ENCODE measurements around the gene LMX1B.

The LMX1B gene

DNA sequence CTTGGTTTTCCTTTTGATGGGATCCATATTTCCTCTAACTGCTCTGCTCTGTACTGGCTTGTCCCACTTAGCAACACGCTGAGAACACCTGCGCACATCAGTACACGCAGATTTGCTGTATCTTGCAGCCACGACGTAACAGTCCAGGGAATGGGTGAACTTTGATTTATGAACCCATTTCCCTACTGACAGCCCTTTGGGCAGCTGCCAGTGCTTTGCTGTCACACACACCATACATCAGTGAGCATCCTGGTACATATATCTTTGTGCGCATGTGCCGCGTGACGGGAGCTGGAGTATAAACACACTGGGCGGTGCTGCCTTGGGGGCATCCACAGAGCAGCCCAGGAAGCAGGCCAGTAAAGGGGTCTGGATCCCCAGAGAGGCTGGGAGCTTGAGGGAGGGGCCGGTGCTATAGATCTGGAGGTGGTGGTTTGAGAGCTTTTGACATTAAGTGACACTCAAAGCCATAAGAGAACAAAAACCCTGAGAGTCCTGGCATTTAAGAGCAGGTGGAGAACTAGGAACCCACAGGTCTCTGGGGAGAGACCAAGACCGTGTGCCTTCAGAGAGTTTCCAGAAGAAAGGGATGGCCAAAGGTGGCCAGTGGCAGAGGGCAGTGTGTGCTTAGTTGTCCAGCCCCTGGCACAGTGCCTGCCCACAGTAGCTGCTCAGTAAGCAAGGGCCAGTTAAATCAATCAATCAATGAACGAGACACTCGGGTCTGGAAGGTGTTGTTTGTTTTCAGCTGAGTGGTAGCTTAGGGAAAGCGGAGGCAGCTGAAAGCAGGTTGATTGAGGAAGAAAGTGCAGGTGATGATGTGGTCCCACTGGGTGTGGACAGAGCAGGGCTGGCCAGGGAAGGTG lies 53.7 kb downstream of the LMX1B start:
- DNase-seq, result no peak
- in situ Hi-C loops (cut with HindIII; ENCODE audit: low pct_ligation_motif_present, low pct_unique_long_range_greater_than_20kb, low sequenced_read_pairs), result no loop called here

- DNase-seq, result no peak
- in situ Hi-C loops (cut with HindIII; ENCODE audit: low pct_ligation_motif_present, low pct_unique_long_range_greater_than_20kb, low sequenced_read_pairs), result no loop called here
Measured at GRCh38 chr9:126668058-126668457, 54.3 kb downstream of the LMX1B start.

DNA sequence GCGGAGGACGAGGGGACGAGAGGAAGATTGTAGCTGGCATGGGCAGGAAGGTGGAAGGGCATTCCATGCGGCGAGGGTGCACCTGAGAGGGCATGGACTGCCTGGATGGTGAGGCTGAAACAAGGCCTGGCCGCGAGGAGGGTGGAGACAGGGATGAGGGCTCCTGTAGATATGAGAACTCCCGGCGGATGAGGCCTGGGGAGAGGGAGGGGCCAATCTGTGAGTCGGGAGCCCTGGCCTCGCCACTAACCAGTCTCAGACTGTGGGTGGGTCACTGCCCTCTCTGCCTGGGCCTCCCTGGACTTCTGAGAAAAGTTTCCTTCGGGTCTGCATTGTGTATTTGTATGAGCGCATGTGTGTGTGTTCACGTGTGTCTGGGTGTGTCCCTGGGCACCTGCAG lies 55.4 kb downstream of the LMX1B start:
- in situ Hi-C loops (cut with HindIII; ENCODE audit: low pct_ligation_motif_present, low pct_unique_long_range_greater_than_20kb, low sequenced_read_pairs), result no loop called here
- DNase-seq, result no peak

DNA sequence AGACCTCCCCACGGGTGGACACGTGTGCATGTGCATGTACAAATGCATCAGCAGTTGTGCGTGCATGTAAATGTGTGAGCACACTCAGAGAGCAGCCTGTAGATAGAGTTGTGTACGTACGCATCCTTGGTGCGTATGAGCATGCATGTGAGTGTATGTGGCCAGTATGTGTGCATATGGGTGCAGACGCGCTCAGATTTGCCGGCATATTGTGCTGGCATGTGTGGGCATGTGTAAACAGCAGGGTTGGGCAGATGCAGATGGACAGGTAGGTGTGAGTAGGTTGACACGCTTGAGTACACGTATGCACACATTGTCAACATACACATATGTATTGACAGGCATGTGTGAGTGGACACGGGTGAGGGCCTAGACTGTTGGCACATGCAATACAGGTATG lies 56.5 kb downstream of the LMX1B start:
- in situ Hi-C loops (cut with HindIII; ENCODE audit: low pct_ligation_motif_present, low pct_unique_long_range_greater_than_20kb, low sequenced_read_pairs), result no loop called here
- no peak for DNase-seq

DNA sequence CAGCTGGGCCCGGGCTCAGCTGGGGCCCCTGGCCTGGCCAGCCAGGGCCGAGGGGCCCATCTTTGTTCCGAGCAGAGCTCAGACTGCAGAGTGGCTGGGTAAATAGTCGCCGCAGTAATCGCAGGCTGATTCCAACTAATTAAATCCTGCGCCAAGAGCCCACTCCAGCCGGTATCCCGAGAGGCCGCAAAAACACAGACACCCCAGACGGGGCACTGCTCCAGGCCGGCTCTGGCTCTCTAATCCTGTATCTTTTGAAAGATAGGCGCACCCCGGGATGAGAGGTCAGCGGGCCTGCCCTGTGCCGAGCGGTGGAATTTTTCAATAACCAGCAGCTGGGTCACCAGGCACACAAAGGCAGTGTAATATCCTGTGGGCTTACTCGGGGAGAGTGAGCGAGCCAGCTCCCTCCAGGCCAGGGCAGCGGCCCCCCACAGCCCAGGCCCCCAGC lies 57.7 kb downstream of the LMX1B start:
- in situ Hi-C loops (cut with HindIII; ENCODE audit: low pct_ligation_motif_present, low pct_unique_long_range_greater_than_20kb, low sequenced_read_pairs), result no loop called here
- DNase-seq, result no peak

GRCh38 chr9:126671983-126672382 lies 58.3 kb downstream of the LMX1B start:
- DNase-seq, result no peak
- in situ Hi-C loops (cut with HindIII; ENCODE audit: low pct_ligation_motif_present, low pct_unique_long_range_greater_than_20kb, low sequenced_read_pairs), result no loop called here

DNA sequence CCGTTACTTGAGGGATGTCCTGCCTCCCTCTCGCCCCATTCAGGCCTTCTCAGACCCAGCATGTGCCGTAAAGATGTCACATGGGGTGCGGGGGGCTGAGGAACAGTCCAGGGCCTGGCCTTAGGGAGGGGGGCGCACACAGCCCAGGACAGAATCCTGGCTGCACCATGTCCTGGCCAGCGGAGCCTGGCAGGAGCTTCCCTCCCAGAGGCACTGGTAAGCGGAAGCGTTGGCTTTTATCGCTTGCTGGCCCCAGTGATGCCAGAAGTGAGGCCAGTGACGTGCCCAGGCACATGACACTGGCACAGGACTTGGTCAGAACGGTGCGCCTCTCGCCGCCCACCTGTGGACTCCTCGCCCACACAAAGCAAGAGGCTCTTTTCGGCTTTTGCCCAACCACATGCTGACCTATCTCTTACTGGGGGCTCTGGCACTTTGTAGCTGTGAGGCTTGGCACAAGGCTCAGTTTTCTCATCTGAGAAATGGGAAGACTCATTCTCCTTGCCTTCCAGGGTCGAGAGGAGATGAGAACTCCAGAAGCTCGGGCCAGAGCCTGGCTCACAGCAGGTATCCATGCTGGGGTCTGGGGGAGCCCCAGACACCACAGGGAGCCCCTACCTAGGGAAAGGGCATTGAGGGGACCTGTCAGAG lies 59.0 kb downstream of the LMX1B start:
- in situ Hi-C loops (cut with HindIII; ENCODE audit: low pct_ligation_motif_present, low pct_unique_long_range_greater_than_20kb, low sequenced_read_pairs), result no loop called here
- no peak for DNase-seq

GRCh38 chr9:126673689-126674364 lies 60.1 kb downstream of the LMX1B start:
- in situ Hi-C loops (cut with HindIII; ENCODE audit: low pct_ligation_motif_present, low pct_unique_long_range_greater_than_20kb, low sequenced_read_pairs), result no loop called here
- DNase-seq, result no peak

GRCh38 chr9:126674365-126675146 lies 60.8 kb downstream of the LMX1B start:
- in situ Hi-C loops (cut with HindIII; ENCODE audit: low pct_ligation_motif_present, low pct_unique_long_range_greater_than_20kb, low sequenced_read_pairs), result no loop called here
- no peak for DNase-seq

GRCh38 chr9:126675147-126675467 lies 61.4 kb downstream of the LMX1B start:
- in situ Hi-C loops (cut with HindIII; ENCODE audit: low pct_ligation_motif_present, low pct_unique_long_range_greater_than_20kb, low sequenced_read_pairs), result no loop called here
- no peak for DNase-seq

- DNase-seq, result no peak
- in situ Hi-C loops (cut with HindIII; ENCODE audit: low pct_ligation_motif_present, low pct_unique_long_range_greater_than_20kb, low sequenced_read_pairs), result no loop called here
Measured at GRCh38 chr9:126676102-126676684, 62.5 kb downstream of the LMX1B start.

DNA sequence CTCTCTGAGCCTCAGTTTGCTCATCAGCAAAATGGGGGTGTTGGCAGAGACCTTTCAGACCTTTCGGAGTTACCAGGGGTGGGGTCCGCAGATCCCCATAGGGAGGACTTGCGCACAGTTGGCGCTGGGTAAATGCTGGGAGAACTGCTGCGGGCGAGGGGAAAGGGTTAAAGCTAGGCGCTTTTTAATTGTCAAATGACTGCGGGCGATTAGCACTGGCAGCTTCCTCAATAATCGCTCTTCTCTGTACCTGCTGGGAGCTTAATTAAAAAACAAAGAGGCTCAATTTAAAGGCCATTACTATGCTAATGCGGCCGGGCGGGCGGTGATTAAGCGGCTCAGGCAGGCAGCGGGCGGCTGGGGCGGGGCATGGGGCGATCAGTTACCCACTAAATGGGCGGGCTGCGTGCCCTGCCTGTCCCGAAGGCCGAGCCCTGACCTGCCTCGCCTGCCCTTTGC lies 63.0 kb downstream of the LMX1B start:
- in situ Hi-C loops (cut with HindIII; ENCODE audit: low pct_ligation_motif_present, low pct_unique_long_range_greater_than_20kb, low sequenced_read_pairs), result no loop called here
- no peak for DNase-seq

- DNase-seq, result no peak
- in situ Hi-C loops (cut with HindIII; ENCODE audit: low pct_ligation_motif_present, low pct_unique_long_range_greater_than_20kb, low sequenced_read_pairs), result no loop called here
Measured at GRCh38 chr9:126677188-126678084, 63.7 kb downstream of the LMX1B start.

DNA sequence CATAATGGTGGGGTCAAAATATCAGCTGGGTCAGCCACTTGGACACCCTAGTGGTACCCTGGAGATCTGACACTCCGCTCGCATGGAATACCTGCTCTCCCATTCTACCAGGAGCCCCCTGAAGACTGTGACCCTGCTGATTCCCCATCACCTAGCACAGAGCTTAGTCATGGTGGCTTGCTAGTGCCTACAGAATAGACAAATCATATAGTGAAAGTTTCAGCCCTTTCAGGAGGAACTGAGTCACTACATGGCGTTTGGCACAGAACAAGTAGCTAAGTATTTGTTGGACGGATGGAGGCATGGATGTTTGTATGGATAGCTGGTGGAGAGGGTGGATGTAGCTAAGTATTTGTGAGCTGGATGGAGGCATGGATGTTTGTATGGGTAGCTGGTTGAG lies 65.3 kb downstream of the LMX1B start:
- in situ Hi-C loops (cut with HindIII; ENCODE audit: low pct_ligation_motif_present, low pct_unique_long_range_greater_than_20kb, low sequenced_read_pairs), result no loop called here
- no peak for DNase-seq

DNA sequence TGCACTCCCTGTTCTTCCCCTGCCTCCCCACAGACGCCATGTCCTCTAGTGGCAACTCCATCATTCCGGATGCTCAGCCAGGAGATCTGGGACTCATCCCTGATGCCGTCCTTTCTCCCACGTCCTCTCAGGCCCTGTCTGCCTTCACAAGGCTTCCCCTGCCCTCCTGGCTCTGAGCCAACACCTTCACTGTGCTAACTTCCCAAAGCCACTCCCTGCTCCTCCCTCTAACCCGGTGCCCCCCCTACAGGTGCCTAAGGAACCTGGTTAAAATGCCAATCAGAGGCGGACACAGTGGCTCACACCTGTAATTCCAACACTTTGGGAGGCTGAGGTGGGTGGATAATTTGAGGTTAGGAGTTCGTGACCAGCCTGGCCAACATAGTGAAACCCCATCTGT lies 67.6 kb downstream of the LMX1B start:
- DNase-seq, result no peak
- in situ Hi-C loops (cut with HindIII; ENCODE audit: low pct_ligation_motif_present, low pct_unique_long_range_greater_than_20kb, low sequenced_read_pairs), result no loop called here

DNA sequence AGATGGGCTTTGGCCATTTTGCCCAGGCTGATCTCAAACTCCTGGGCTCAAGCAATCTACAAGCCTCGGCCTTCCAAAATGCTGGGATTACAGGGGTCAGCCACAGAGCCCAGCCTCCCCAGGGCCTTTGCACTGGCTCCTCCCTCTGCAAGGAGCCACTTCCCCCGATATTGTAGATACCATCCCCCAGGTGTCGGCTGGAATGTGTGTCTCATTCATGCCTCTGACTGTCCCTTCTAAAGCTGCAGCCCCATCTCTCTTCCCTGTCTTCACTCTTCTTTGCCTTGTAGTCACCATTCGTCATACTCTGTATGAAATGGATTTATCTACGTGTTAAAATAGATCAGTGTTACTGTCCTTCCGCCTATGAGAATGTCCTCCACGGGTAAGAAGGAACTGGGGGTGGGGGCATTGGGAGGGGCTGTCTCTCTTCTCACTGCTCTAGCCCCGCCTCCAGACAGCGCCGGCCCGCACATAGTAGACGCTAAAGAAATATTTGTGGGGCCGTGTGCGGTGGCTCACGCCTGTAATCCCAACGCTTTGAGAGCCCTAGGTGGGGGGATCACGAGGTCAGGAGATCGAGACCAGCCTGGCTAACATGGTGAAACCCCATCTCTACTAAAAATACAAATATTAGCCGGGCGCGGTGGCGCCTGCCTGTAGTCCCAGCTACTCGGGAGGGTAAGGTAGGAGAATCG lies 68.5 kb downstream of the LMX1B start:
- no peak for DNase-seq
- in situ Hi-C loops (cut with HindIII; ENCODE audit: low pct_ligation_motif_present, low pct_unique_long_range_greater_than_20kb, low sequenced_read_pairs), result no loop called here
